Activated CD8-positive, alpha-beta memory T cell treated with anti-CD3 and anti-CD28 coated beads, Interleukin-2, amount 50 U/mL, for 1 hour (primary cell): ENCODE data around the gene MEIOSIN.

ENCODE experiments used
- DNase-seq: peaks from one replicate; pipeline ENCODE4 v3.0.0-alpha.2; 2020; ENCODE audit errors: extremely low read depth

MEIOSIN gene

GRCh38 chr19:45764945-45765701 is 31.9 kb downstream of the MEIOSIN start:
- no peak for DNase-seq

GRCh38 chr19:45765702-45766295 is 32.6 kb downstream of the MEIOSIN start:
- DNase-seq = no peak

- DNase-seq = no peak
Measured at GRCh38 chr19:45766296-45766868, 33.1 kb downstream of the MEIOSIN start.

GRCh38 chr19:45766869-45767346 is 33.7 kb downstream of the MEIOSIN start:
- DNase-seq = no peak

- no peak for DNase-seq
Measured at GRCh38 chr19:45767410-45767880, 34.2 kb downstream of the MEIOSIN start.

GRCh38 chr19:45767881-45768654 is 34.8 kb downstream of the MEIOSIN start:
- DNase-seq = no peak

- DNase-seq = no peak
Measured at GRCh38 chr19:45768655-45768983, 35.4 kb downstream of the MEIOSIN start.

- peak; percentile 76 for DNase-seq
Measured at GRCh38 chr19:45768984-45769782, 35.9 kb downstream of the MEIOSIN start, which contains the start of gene SIX5. Gene SIX5, minus strand, starts transcription at chr19:45769252. Its CDS starts 408 bp downstream, at chr19:45768844.

- DNase-seq = peak; percentile 31
Measured at GRCh38 chr19:45769821-45770191, 36.6 kb downstream of the MEIOSIN start.

GRCh38 chr19:45770192-45771101 is 37.2 kb downstream of the MEIOSIN start:
- DNase-seq = peak; percentile 72

GRCh38 chr19:45771311-45771933 is 38.2 kb downstream of the MEIOSIN start:
- no peak for DNase-seq

- DNase-seq = no peak
Measured at GRCh38 chr19:45772130-45772840, 39.0 kb downstream of the MEIOSIN start.

GRCh38 chr19:45772912-45773311 is 39.7 kb downstream of the MEIOSIN start:
- no peak for DNase-seq

GRCh38 chr19:45773384-45773783 is 40.1 kb downstream of the MEIOSIN start:
- no peak for DNase-seq

GRCh38 chr19:45774765-45775164 is 41.5 kb downstream of the MEIOSIN start:
- no peak for DNase-seq

GRCh38 chr19:45777395-45777961 is 44.2 kb downstream of the MEIOSIN start:
- DNase-seq = no peak

GRCh38 chr19:45778010-45778661 is 44.9 kb downstream of the MEIOSIN start:
- no peak for DNase-seq
